Activated CD4-positive, CD25-positive, alpha-beta regulatory T cell treated with anti-CD3 and anti-CD28 coated beads, Interleukin-2, amount 50 U/mL, for 72 hours (primary cell): Measurements from ENCODE around the gene ASB9.
"Not testable (repeated sequence)": the region's sequence is repeated elsewhere in the genome, so short reads cannot be mapped to it uniquely, and the experiment has no call there.

Experiments
- DNase-seq: peaks from one replicate; pipeline ENCODE4 v3.0.0; 2021

Gene ASB9

DNA sequence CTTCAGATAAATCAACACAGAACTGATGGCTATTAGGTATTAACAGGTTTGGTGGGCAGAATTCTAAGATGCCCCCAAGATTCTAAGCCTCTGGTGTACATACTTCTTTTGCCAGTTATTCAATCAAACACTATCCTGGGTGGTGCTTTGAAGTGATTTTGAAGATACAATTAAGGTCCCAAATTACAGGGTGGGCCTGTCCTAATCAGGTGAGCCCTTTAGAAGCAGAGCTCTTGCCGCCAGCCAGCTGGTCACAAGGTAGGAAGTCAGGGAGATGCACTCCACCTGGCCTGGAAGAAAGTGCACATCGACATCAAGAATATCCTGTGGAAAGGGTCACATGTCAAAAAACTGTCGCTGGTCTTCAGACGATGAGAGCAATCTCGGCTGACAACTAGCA lies 29.5 kb downstream of the ASB9 start:
- no peak for DNase-seq

DNA sequence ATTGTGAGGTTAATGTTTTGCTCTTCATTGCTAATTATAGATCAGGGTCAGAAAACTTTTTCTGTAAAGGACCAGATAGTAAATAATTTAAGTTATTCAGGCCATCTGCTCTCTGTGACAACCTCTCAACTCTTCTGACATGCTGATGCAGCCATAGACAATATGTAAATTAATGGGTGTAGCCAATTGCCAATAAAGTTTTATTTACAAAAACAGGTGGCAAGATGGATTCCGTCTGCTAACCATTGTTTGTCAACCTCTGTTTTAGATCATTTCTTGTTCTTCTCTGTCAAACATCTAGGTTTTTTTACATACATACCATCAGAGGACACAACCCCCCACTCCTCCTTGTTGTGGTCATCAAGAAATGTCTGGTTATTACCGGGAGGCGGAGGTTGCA lies 33.7 kb downstream of the ASB9 start:
- no peak for DNase-seq

DNA sequence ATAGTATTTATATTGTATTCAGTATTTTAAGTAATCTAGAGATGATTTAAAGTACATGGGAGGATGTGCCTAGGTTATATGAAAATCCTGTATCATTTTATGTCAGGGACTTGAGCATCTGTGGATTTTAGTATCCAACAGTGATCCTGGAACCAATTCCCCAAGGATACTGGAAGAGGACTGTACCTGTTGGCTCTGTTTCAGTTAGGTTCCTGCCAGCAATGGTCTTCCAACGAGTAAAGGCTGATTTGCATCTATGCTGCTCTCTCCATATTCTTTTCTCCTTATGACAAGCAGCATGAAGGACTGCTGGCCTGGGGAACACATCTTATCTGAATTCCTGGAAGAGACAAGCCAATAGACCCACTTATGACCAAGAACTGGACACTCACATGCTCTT lies 34.9 kb downstream of the ASB9 start:
- no peak for DNase-seq

GRCh38 chrX:15233416-15234015 lies 36.4 kb downstream of the ASB9 start:
- no peak for DNase-seq

GRCh38 chrX:15224747-15225146 lies 45.1 kb downstream of the ASB9 start:
- DNase-seq, result no peak

DNA sequence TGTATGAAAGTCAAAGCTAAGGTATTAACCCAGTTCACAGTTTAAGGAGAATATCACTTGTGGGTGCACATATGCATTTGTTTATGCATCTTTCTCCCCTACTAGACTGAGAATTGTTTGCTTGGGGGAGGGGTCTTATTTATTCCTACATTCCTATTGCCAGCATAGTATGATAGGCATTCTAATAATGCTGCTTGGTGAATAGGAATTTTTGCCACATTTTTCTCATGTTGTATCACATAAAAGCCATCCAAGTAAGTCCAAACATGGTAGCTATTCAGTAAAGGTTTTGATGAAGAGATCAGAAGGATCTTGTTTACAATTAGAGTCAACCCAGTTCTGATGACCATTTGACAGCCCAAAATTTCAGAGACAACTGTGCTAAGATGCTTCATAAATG lies 48.6 kb downstream of the ASB9 start:
- no peak for DNase-seq

DNA sequence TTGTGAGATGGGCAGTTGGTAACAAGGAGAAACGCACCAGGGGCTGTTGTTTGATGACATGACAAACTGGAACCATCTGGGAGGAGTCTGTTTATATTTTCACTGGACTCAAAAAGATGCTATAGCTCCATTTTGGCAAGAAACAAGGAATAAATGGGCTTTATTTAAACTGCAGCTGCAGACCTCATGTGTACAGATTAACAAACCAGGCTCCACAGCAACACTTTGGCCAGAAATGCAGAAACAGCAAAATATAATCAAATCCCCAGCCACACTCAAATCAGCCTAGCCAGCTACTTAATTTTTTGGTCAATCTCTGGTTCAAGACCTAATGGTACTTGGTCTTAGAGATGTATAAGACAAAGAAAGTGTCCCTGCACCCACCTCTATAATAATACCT lies 52.7 kb downstream of the ASB9 start:
- no peak for DNase-seq

GRCh38 chrX:15216280-15216679 lies 53.6 kb downstream of the ASB9 start:
- DNase-seq, result no peak

DNA sequence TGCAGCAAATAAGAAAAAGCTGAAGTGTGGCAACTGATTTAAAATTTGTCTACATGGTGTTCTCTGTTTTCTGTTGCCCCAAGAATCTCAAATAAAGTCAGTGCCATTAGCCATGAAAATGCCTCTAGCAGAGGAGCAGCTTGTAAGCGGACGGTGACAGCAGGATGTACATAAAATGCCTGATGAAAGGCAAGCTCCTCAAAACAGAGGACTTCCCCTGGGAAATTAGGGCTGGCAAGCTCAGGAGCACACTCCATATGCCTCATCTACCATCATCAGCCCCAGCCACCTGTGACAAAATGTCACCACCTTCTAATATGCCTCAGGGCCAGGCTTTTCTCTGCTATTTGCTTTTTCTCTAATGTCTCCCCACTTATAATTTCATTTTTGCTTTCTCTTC lies 54.5 kb downstream of the ASB9 start:
- DNase-seq, result no peak

GRCh38 chrX:15214588-15214987 lies 55.3 kb downstream of the ASB9 start:
- DNase-seq, result no peak

- DNase-seq, result no peak
Observed at GRCh38 chrX:15209096-15209495, 60.8 kb downstream of the ASB9 start.

DNA sequence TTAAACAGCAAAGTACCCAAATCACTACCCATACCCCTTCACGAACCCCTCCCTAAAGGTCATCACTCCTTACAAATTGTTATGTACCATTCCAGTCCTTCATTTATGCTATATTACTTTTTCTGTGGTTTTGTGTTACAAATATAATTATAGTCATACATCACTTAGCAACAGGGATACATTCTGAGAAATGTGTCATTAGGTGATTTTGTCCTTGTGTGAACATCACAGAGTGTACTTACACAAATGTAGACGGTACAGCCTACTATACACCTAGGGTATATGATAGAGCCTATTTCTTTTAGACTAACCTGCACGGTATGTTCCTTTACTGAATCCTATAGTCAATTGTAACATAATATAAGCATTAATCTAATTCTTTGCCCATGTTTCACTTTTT lies 61.9 kb downstream of the ASB9 start:
- no peak for DNase-seq

GRCh38 chrX:15207384-15207783 lies 62.5 kb downstream of the ASB9 start:
- DNase-seq, result no peak

- DNase-seq, result no peak
Observed at GRCh38 chrX:15206306-15206705, 63.6 kb downstream of the ASB9 start.

DNA sequence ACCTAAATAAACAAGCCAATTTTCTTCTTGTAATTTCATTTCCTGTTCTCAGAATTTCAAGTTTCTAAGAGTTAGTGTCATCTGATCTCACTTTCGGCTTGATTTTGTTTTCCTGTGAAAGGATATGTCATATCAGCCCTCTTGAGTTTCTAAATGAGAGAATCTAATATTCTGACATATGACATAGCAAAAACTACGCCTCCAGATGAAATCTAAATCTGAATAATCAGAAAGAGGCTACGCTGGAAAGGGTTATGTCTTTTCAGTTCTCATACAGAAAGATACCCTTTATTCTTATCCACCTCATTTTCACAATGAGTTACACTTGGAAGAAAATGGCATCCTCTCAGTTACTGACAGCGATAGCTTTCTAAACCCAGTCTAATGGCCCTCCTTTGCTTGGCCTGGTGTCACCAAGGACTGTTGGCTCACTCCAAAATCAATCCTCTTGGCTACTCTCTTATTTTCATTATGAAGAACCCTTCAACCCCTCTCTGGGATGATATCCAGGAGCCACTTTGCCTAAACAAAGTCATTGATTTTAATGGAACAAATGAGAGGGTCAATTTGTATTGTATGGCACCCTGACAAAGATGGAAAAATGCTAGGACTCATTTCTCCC lies 65.6 kb downstream of the ASB9 start:
- no peak for DNase-seq

DNA sequence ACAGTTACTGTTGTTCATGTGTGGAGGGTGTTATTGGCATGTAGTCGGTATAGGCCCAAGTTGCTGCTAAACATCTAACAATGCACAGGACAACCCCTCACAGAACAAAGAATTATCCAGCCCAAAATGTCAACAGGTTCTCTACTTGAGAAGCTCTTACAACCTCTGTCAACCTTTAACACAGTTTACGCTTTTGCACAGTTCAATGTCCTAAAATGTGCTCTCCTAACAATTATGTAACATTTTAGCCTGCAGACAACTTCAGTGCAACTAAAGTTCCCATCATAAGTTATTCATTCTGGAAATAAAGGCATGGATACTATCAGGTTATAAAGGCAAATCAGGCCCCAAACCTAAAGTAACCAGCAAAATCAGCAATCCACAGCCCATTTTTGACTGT lies 66.2 kb downstream of the ASB9 start:
- DNase-seq, result no peak

DNA sequence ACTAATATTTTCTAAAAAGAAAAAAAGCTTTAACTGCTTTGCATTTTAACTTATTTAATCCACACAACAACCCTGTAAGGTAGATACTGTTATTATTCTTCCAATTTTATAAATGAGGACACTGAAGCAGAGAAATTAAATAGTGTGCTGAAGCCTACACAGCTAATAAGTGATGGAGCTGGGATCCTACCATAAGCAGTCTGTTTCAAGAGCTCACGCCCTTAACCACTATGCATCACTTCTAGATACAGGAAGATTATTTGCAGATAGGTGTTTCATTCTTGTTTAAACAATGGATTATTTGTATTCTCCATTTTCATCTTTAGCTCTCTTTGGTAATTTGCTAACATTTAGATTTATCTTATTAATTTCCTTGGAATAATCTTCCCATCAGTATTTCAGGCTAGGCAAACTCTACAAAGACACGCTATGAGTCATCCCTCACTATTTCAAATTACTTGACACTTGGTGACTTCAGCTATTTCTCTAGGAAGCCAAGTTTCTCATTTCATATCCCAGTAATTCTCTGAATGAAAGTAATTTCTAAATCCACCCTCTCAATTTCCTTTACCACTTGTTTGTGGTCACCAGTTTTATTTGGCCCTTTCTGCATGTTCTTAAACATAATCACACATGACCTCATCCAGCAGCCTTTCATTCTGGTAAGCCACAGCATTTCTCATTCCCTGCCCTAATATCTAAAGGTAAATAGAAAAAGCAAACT lies 67.3 kb downstream of the ASB9 start:
- DNase-seq, result no peak

- no peak for DNase-seq
Observed at GRCh38 chrX:15200871-15201270, 69.0 kb downstream of the ASB9 start.

DNA sequence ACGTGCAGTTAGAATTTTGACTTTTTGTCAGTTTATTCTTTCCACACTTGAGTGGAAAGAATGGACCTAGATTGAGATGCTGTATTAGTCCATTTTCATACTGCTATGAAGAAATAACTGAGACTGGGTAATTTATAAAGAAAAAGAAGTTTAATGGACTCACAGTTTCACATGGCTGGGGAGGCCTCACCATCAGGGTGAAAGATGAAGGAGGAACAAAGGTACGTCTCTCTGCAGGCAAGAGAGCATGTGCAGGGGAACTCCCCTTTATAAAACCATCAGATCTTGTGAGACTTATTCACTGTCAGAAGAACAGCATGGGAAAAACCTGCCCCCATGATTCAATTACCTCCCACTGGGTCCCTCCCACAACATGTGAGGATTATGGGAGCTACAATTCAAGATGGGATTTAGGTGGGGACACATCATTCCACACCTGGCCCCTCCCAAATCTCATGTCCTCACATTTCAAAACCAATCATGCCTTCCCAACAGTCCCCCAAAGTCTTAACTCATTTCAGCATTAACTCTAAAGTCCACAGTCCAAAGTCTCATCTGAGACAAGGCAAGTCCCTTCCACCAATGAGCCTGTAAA lies 71.2 kb downstream of the ASB9 start:
- DNase-seq, result not testable (repeated sequence)

DNA sequence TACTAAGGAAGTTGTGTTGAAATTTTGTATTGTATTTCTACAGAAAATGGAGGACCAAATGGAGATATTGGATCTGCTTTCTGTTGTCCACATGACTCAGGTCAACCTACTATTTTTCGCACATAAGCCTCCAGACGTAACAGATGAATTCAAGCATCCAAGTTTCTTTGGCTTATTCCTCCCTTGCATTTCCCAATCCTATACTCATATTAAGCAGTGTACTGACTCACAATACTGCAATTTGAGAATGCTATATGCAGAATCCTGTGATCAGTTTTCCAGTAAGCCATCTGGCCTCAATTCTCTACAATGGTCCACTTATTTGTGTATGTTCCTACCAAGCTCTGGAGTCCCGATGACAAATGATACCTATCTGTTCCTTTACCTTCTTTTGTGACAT lies 75.7 kb downstream of the ASB9 start:
- no peak for DNase-seq
